Panc1 (cell line): ENCODE measurements around the gene HEMK1. TPM values are rescaled to one million over a fixed set of nuclear protein-coding genes. Genes with fewer than 3 reads are reported as not detected.

ENCODE experiments used
- ATAC-seq: fragments of 200-7000 bp; cut with Tn5 transposase; 2 replicates; pipeline ENCODE4 v1.9.1; 2020; ENCODE audit warnings: mild to moderate bottlenecking, moderate library complexity
- BruUV-seq: library from RNA; stranded (reverse); fragments of 400-500 nt; replicated peaks from 2 replicates; lab custom pipeline; 2021; lab: Mats Ljungman, UMichigan
- CTCF ChIA-PET: fragments of 300-600 bp; sonication (Branson Sonifier 250); formaldehyde crosslinking; loops from one replicate; lab custom pipeline; 2022; ENCODE audit warnings: antibody characterized with exemption; lab: Charles Lee
- POLR2A ChIA-PET: fragments of 300-600 bp; sonication (Branson Sonifier 250); formaldehyde crosslinking; loops from one replicate; lab custom pipeline; 2022; ENCODE audit warnings: antibody characterized with exemption; lab: Charles Lee
- DNase-seq: peaks from one replicate; pipeline ENCODE4 v3.0.0-alpha.2; 2010; ENCODE audit warnings: low read depth, low spot score
- H3K27ac ChIP-seq: 2 replicates; pipeline ENCODE4 v1.5.1; 2011; ENCODE audit warnings: mild to moderate bottlenecking, low read length, inconsistent platforms
- H3K27me3 ChIP-seq: fragments of 200-500 bp; sonication (Bioruptor generic); 2 replicates; pipeline ENCODE4 v1.6.0; 2014; ENCODE audit warnings: low read length, inconsistent platforms; ENCODE audit not compliant: control insufficient read depth, insufficient read depth
- H3K36me3 ChIP-seq: fragments of 200-500 bp; sonication (Bioruptor generic); 2 replicates; pipeline ENCODE4 v1.5.1; 2014; ENCODE audit warnings: inconsistent platforms, mild to moderate bottlenecking, low read length, moderate library complexity; ENCODE audit not compliant: control insufficient read depth, insufficient read depth
- H3K4me1 ChIP-seq: 2 replicates; pipeline ENCODE4 v1.5.1; 2011; ENCODE audit warnings: inconsistent platforms, mild to moderate bottlenecking, low read length, moderate library complexity; ENCODE audit not compliant: control insufficient read depth, insufficient read depth
- H3K4me3 ChIP-seq, 2 experiments: 2 replicates each; pipeline ENCODE4 v1.5.1; 2011 to 2012; ENCODE audit warnings: low read depth in 2 of 2, low read length in 2 of 2, mild to moderate bottlenecking in 2 of 2, inconsistent platforms in 1 of 2, moderate library complexity in 1 of 2
- H3K9me3 ChIP-seq: fragments of 200-500 bp; sonication (Bioruptor generic); 2 replicates; pipeline ENCODE4 v1.5.1; 2014; ENCODE audit warnings: low read depth, mild to moderate bottlenecking, inconsistent platforms, low read length, moderate library complexity; ENCODE audit not compliant: control insufficient read depth, insufficient read depth
- CTCF ChIP-seq: fragments of 450-650 bp; IDR thresholded peaks from 2 replicates; pipeline ENCODE4 v1.5.1; 2017; ENCODE audit warnings: mild to moderate bottlenecking
- POLR2AphosphoS5 ChIP-seq: IDR thresholded peaks from 2 replicates; pipeline ENCODE4 v1.6.1; 2012; ENCODE audit warnings: mild to moderate bottlenecking, low read depth, low read length, moderate library complexity
- REST ChIP-seq, 2 experiments: IDR thresholded peaks; 2 replicates each; pipeline ENCODE4 v1.6.1; 2011 to 2012; ENCODE audit warnings: low read depth in 2 of 2, control low read depth in 1 of 2, low read length in 1 of 2, mild to moderate bottlenecking in 1 of 2, moderate library complexity in 1 of 2; ENCODE audit not compliant: insufficient read depth in 1 of 2
- SIN3A ChIP-seq: IDR thresholded peaks from 2 replicates; pipeline ENCODE4 v1.6.1; 2012; ENCODE audit warnings: low read depth, mild to moderate bottlenecking, low read length, moderate library complexity, borderline replicate concordance; ENCODE audit not compliant: insufficient read depth
- TCF7L2 ChIP-seq: IDR thresholded peaks from 2 replicates; pipeline ENCODE4 v1.6.1; 2011; ENCODE audit warnings: mild to moderate bottlenecking, low read depth, low read length, inconsistent platforms
- in situ Hi-C: cut with HindIII; loops from 2 replicates; pipeline ENCODE4 v1.10.0; 2016; ENCODE audit warnings: low sequenced_read_pairs, low pct_unique_long_range_greater_than_20kb
- intact Hi-C: fragments of 100-400 bp; cut with micrococcal nuclease; formaldehyde crosslinking; loops from one replicate; pipeline ENCODE4 v1.10.0; 2022; ENCODE audit not compliant: unreplicated experiment
- total RNA-seq: library from RNA; stranded (reverse); gene quantifications from one replicate; pipeline ENCODE4 v1.2.1, GENCODE V29; 2021; ENCODE audit not compliant: unreplicated experiment

The HEMK1 gene
- total RNA-seq, 1 experiment from 2014 or later = 12.1 TPM

- Histone ChIP-seq H3K9me3 (no peaks in the 10 kb centered on the region), H3K4me3 (no peak overlapping the region), H3K4me1 (no peaks in the 10 kb centered on the region), H3K36me3 (no peaks in the 10 kb centered on the region), H3K27me3 (no peaks in the 10 kb centered on the region), H3K27ac (no peak overlapping the region)
- ChIA-PET POLR2A (no interaction called here), CTCF (no interaction called here)
- DNase-seq (no peak), ATAC-seq (no peak)
- no TSS peak for BruUV-seq
- in situ Hi-C loops (no loop called here), intact Hi-C loops (no loop called here)
- TF ChIP-seq POLR2AphosphoS5 (no peak), TCF7L2 (no peak), SIN3A (no peak), CTCF (no peak), REST (IDR thresholded peaks at IDR 0.05; ENCODE audit: insufficient read depth in 1 of 2, low read depth in 2 of 2, low read length in 1 of 2) (no peak)
These were observed 6.0 kb downstream of the HEMK1 start for GRCh38 chr3:50575372-50575771.

GRCh38 chr3:50577348-50577747 lies 8.0 kb downstream of the HEMK1 start:
- no TSS peak for BruUV-seq
- Histone ChIP-seq H3K4me3 (no peak overlapping the region), H3K36me3 (no peaks in the 10 kb centered on the region), H3K9me3 (no peaks in the 10 kb centered on the region), H3K4me1 (no peaks in the 10 kb centered on the region), H3K27me3 (no peaks in the 10 kb centered on the region), H3K27ac (no peak overlapping the region)
- POLR2A ChIA-PET = no interaction called here
- intact Hi-C loops (no loop called here), in situ Hi-C loops (no loop called here)
- no peak for DNase-seq
- CTCF ChIA-PET = no interaction called here
- no peak for ATAC-seq
- TF ChIP-seq SIN3A (no peak), POLR2AphosphoS5 (no peak), TCF7L2 (no peak), REST (IDR thresholded peaks at IDR 0.05; ENCODE audit: insufficient read depth in 1 of 2, low read depth in 2 of 2, low read length in 1 of 2) (no peak), CTCF (no peak)
